ENCODE measurements around the gene INPP5A. TPM values are rescaled to one million over a fixed set of nuclear protein-coding genes. Genes with fewer than 3 reads are reported as not detected.
A peak's percentile ranks its signal among the peaks of the same experiment; 100 is the strongest.

The INPP5A gene
- total and polyA plus RNA-seq, 4 donors: 12.4 to 39.9 (median 28.2) TPM

- 96 to 98% methylated on average over 28 of the region's 28 CpGs for WGBS, 2 donors
- no peak overlapping the region for H3K9ac ChIP-seq (ENCODE audit: insufficient read depth in 1 of 2, low read length in 2 of 2)
- no peaks in the 10 kb centered on the region for H3K27me3 ChIP-seq (ENCODE audit: control insufficient read depth in 3 of 3, insufficient read depth in 3 of 3, low read length in 2 of 3)
- no peak for ATAC-seq (ENCODE audit: insufficient read depth, low FRiP score)
- DNase-seq: peak in 1 of 3 donors; percentile 8
- H3K4me1 ChIP-seq (ENCODE audit: control insufficient read depth in 5 of 5, insufficient read depth in 5 of 5, low read length in 5 of 5): peaks cover 0 to 18% (median 0%) of the 10 kb centered on the region in 5 donors
- no peak overlapping the region for H3K27ac ChIP-seq (ENCODE audit: low read depth in 1 of 2, low read length in 1 of 2)
- H3K4me3 ChIP-seq: no peak overlapping the region
- TF ChIP-seq, protein P1, sequence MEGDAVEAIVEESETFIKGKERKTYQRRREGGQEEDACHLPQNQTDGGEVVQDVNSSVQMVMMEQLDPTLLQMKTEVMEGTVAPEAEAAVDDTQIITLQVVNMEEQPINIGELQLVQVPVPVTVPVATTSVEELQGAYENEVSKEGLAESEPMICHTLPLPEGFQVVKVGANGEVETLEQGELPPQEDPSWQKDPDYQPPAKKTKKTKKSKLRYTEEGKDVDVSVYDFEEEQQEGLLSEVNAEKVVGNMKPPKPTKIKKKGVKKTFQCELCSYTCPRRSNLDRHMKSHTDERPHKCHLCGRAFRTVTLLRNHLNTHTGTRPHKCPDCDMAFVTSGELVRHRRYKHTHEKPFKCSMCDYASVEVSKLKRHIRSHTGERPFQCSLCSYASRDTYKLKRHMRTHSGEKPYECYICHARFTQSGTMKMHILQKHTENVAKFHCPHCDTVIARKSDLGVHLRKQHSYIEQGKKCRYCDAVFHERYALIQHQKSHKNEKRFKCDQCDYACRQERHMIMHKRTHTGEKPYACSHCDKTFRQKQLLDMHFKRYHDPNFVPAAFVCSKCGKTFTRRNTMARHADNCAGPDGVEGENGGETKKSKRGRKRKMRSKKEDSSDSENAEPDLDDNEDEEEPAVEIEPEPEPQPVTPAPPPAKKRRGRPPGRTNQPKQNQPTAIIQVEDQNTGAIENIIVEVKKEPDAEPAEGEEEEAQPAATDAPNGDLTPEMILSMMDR (IDR thresholded peaks at IDR 0.05; ENCODE audit: control extremely low read depth, extremely low read depth): no peak
- H3K9me3 ChIP-seq (ENCODE audit: control insufficient read depth in 4 of 4, insufficient read depth in 3 of 4, low read length in 3 of 4): peaks cover 0 to 2% (median 0%) of the 10 kb centered on the region in 4 donors
- peaks cover 0 to 33% (median 3%) of the 10 kb centered on the region in 4 donors for H3K36me3 ChIP-seq (ENCODE audit: control insufficient read depth in 4 of 4, insufficient read depth in 4 of 4, low read length in 4 of 4)
These were observed 161.3 kb downstream of the INPP5A start for GRCh38 chr10:132698761-132699391.

- no peak overlapping the region for H3K27ac ChIP-seq (ENCODE audit: low read depth in 1 of 2, low read length in 1 of 2)
- WGBS, 2 donors: 94 to 97% methylated on average over 18 of the region's 18 CpGs
These were observed 162.0 kb downstream of the INPP5A start for GRCh38 chr10:132699411-132700155.

DNA sequence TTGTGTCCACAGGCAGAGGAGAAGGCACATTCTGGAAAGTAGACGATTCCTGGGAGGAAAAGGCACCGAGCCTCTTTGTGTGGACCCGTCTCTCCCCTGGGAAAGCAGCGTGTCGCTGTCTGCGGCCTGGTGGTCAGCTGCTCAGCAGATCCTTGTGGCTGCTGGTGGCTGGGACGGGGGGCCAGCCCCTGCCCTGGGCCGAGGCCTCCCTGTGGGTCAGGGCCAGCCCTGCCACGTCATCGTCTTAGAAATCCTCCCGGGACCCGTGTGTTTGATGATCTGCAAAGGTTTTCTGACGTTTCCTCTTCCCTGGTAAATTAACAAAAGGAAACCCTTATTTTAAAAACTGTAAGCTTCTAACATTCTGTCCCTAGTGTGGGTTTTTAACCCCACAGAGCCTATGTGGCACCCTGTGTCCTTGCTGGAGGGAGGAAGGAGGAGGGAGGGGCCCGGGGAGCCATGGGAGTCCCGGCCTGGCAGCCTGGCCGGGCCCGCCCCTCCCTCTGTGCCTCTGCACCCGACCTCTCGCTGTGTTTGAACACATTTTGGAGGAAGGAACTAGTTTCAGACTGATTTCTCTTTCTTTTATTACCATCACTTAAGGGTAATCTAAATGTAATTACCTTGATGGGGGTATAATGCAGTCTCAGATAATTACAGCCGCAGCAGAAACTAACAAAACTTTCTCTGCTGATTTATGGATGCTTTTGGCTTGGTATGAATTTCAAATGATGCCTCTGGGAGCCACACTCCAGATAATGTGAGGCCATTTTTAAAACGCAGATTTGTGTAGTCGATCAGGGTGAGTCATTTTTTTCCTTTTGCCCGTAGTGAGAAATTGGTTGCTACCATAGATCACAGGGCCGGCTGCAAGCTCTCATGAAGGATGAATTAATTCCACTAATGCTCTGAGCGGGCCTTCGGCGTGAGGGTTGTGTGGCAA is 162.8 kb downstream of the INPP5A start:
- Histone ChIP-seq H3K27ac (ENCODE audit: low read depth in 1 of 2, low read length in 1 of 2) (no peak overlapping the region), H3K4me3 (no peak overlapping the region), H3K36me3 (ENCODE audit: control insufficient read depth in 4 of 4, insufficient read depth in 4 of 4, low read length in 4 of 4) (peaks cover 0 to 41% (median 4%) of the 10 kb centered on the region in 4 donors), H3K4me1 (ENCODE audit: control insufficient read depth in 5 of 5, insufficient read depth in 5 of 5, low read length in 5 of 5) (peaks cover 0 to 18% (median 0%) of the 10 kb centered on the region in 5 donors), H3K9ac (ENCODE audit: insufficient read depth in 1 of 2, low read length in 2 of 2) (no peak overlapping the region), H3K27me3 (ENCODE audit: control insufficient read depth in 3 of 3, insufficient read depth in 3 of 3, low read length in 2 of 3) (no peaks in the 10 kb centered on the region), H3K9me3 (ENCODE audit: control insufficient read depth in 4 of 4, insufficient read depth in 3 of 4, low read length in 3 of 4) (peaks cover 0 to 12% (median under 1%) of the 10 kb centered on the region in 4 donors)
- 80 to 84% methylated on average over 27 of the region's 27 CpGs for WGBS, 2 donors
- peak; percentile 52 to 73 (median 71) for DNase-seq
- ATAC-seq (ENCODE audit: insufficient read depth, low FRiP score): no peak
- TF ChIP-seq, protein P1 (IDR thresholded peaks at IDR 0.05; ENCODE audit: control extremely low read depth, extremely low read depth): no peak

More at GRCh38 chr10:132699411-132700155, 162.0 kb downstream of the INPP5A start:
- H3K4me3 ChIP-seq: no peak overlapping the region
- peaks cover 0 to 37% (median 3%) of the 10 kb centered on the region in 4 donors for H3K36me3 ChIP-seq (ENCODE audit: control insufficient read depth in 4 of 4, insufficient read depth in 4 of 4, low read length in 4 of 4)
- peaks cover 0 to 6% (median 0%) of the 10 kb centered on the region in 4 donors for H3K9me3 ChIP-seq (ENCODE audit: control insufficient read depth in 4 of 4, insufficient read depth in 3 of 4, low read length in 3 of 4)
- TF ChIP-seq, protein P1 (IDR thresholded peaks at IDR 0.05; ENCODE audit: control extremely low read depth, extremely low read depth): no peak
- peaks cover 0 to 18% (median 0%) of the 10 kb centered on the region in 5 donors for H3K4me1 ChIP-seq (ENCODE audit: control insufficient read depth in 5 of 5, insufficient read depth in 5 of 5, low read length in 5 of 5)
- H3K9ac ChIP-seq (ENCODE audit: insufficient read depth in 1 of 2, low read length in 2 of 2): no peak overlapping the region
- ATAC-seq (ENCODE audit: insufficient read depth, low FRiP score) (no peak), DNase-seq (peak in 1 of 3 donors; percentile 9)
- no peaks in the 10 kb centered on the region for H3K27me3 ChIP-seq (ENCODE audit: control insufficient read depth in 3 of 3, insufficient read depth in 3 of 3, low read length in 2 of 3)
